Right lung (tissue), 5 donors: ENCODE data around the gene SH3PXD2A. TPM values are rescaled to one million over a fixed set of nuclear protein-coding genes. Genes with fewer than 3 reads are reported as not detected.
A peak's percentile ranks its signal among the peaks of the same experiment; 100 is the strongest.

Source experiments
- DNase-seq, 2 donors: peaks; one replicate each; pipeline ENCODE4 v3.0.0-alpha.2; 2013
- polyA plus RNA-seq, 5 donors: library from polyadenylated mRNA; unstranded; fragments of 120-200 nt; gene quantifications; one replicate each; pipeline versions ENCODE4 v1.2.1 to v1.2.3, GENCODE V29; 2013; ENCODE audit warnings: inconsistent platforms in 1 of 5, low replicate concordance in 1 of 5; ENCODE audit not compliant: insufficient read length in 5 of 5, insufficient read depth in 1 of 5

Gene SH3PXD2A
- polyA plus RNA-seq, 5 donors = 77.6 to 101 (median 84.0) TPM

GRCh38 chr10:103685880-103686669 lies 169.3 kb downstream of the SH3PXD2A start:
- peak; percentile 61 to 74 for DNase-seq

- no peak for DNase-seq
These were observed 171.5 kb downstream of the SH3PXD2A start for GRCh38 chr10:103683851-103684250.

GRCh38 chr10:103682631-103683030 lies 172.7 kb downstream of the SH3PXD2A start:
- DNase-seq = no peak

GRCh38 chr10:103681617-103682399 lies 173.6 kb downstream of the SH3PXD2A start:
- no peak for DNase-seq

GRCh38 chr10:103680869-103681236 lies 174.5 kb downstream of the SH3PXD2A start:
- no peak for DNase-seq

- no peak for DNase-seq
These were observed 176.1 kb downstream of the SH3PXD2A start for GRCh38 chr10:103679096-103679790.

- DNase-seq = peak; percentile 90
These were observed 177.2 kb downstream of the SH3PXD2A start for GRCh38 chr10:103678178-103678526.

- DNase-seq = no peak
These were observed 177.7 kb downstream of the SH3PXD2A start for GRCh38 chr10:103677486-103678177.

GRCh38 chr10:103676851-103677417 lies 178.4 kb downstream of the SH3PXD2A start:
- peak in 1 of 2 donors; percentile 36 for DNase-seq

- no peak for DNase-seq
These were observed 179.2 kb downstream of the SH3PXD2A start for GRCh38 chr10:103676058-103676785.

- no peak for DNase-seq
These were observed 181.8 kb downstream of the SH3PXD2A start for GRCh38 chr10:103673606-103674005.

GRCh38 chr10:103672345-103672744 lies 183.0 kb downstream of the SH3PXD2A start:
- no peak for DNase-seq

GRCh38 chr10:103671126-103671895 lies 184.1 kb downstream of the SH3PXD2A start:
- peak; percentile 89 to 92 for DNase-seq

GRCh38 chr10:103669944-103670343 lies 185.4 kb downstream of the SH3PXD2A start:
- no peak for DNase-seq

GRCh38 chr10:103669243-103669929 lies 186.0 kb downstream of the SH3PXD2A start:
- DNase-seq = no peak

- DNase-seq = peak; percentile 88 to 90
These were observed 186.8 kb downstream of the SH3PXD2A start for GRCh38 chr10:103668351-103669242.

GRCh38 chr10:103667356-103667755 lies 188.0 kb downstream of the SH3PXD2A start:
- DNase-seq = peak; percentile 81 to 89

- no peak for DNase-seq
These were observed 188.6 kb downstream of the SH3PXD2A start for GRCh38 chr10:103666762-103667150.
